ENCODE results near the gene USP5.

The USP5 gene

GRCh38 chr12:6846316-6846869 lies 5.6 kb upstream of the USP5 start:
- no peaks in the 10 kb centered on the region for H3K27me3 ChIP-seq (ENCODE audit: control insufficient read depth, insufficient read depth, low read length)
- H3K4me3 ChIP-seq (ENCODE audit: low read depth, low read length): no peak overlapping the region
- peaks cover 77% of the 10 kb centered on the region for H3K36me3 ChIP-seq (ENCODE audit: control insufficient read depth, insufficient read depth, low read length)
- H3K9me3 ChIP-seq (ENCODE audit: control insufficient read depth, insufficient read depth, low read length): no peaks in the 10 kb centered on the region
- H3K27ac ChIP-seq (ENCODE audit: low read depth, low read length): no peak overlapping the region
- no peaks in the 10 kb centered on the region for H3K4me1 ChIP-seq (ENCODE audit: control insufficient read depth, insufficient read depth, low read length)
- no peak overlapping the region for H3K9ac ChIP-seq (ENCODE audit: low read depth, low read length)

- Histone ChIP-seq H3K4me3 (ENCODE audit: low read depth, low read length) (no peak overlapping the region), H3K4me1 (ENCODE audit: control insufficient read depth, insufficient read depth, low read length) (no peaks in the 10 kb centered on the region), H3K36me3 (ENCODE audit: control insufficient read depth, insufficient read depth, low read length) (peaks cover 65% of the 10 kb centered on the region), H3K9ac (ENCODE audit: low read depth, low read length) (no peak overlapping the region), H3K27me3 (ENCODE audit: control insufficient read depth, insufficient read depth, low read length) (no peaks in the 10 kb centered on the region), H3K9me3 (ENCODE audit: control insufficient read depth, insufficient read depth, low read length) (no peaks in the 10 kb centered on the region), H3K27ac (ENCODE audit: low read depth, low read length) (no peak overlapping the region)
Measured at GRCh38 chr12:6847676-6848075, 4.3 kb upstream of the USP5 start.

GRCh38 chr12:6849427-6849826 lies 2.5 kb upstream of the USP5 start:
- Histone ChIP-seq H3K27me3 (ENCODE audit: control insufficient read depth, insufficient read depth, low read length) (no peaks in the 10 kb centered on the region), H3K4me3 (ENCODE audit: low read depth, low read length) (no peak overlapping the region), H3K9me3 (ENCODE audit: control insufficient read depth, insufficient read depth, low read length) (no peaks in the 10 kb centered on the region), H3K36me3 (ENCODE audit: control insufficient read depth, insufficient read depth, low read length) (peaks cover 52% of the 10 kb centered on the region), H3K9ac (ENCODE audit: low read depth, low read length) (no peak overlapping the region), H3K27ac (ENCODE audit: low read depth, low read length) (no peak overlapping the region), H3K4me1 (ENCODE audit: control insufficient read depth, insufficient read depth, low read length) (peaks cover 10% of the 10 kb centered on the region)

- Histone ChIP-seq H3K4me1 (ENCODE audit: control insufficient read depth, insufficient read depth, low read length) (peaks cover 10% of the 10 kb centered on the region), H3K27ac (ENCODE audit: low read depth, low read length) (no peak overlapping the region), H3K9me3 (ENCODE audit: control insufficient read depth, insufficient read depth, low read length) (no peaks in the 10 kb centered on the region), H3K9ac (ENCODE audit: low read depth, low read length) (no peak overlapping the region), H3K4me3 (ENCODE audit: low read depth, low read length) (peak overlapping the region; percentile 88), H3K27me3 (ENCODE audit: control insufficient read depth, insufficient read depth, low read length) (no peaks in the 10 kb centered on the region), H3K36me3 (ENCODE audit: control insufficient read depth, insufficient read depth, low read length) (peaks cover 48% of the 10 kb centered on the region)
Measured at GRCh38 chr12:6849976-6850560, 1.9 kb upstream of the USP5 start.

DNA sequence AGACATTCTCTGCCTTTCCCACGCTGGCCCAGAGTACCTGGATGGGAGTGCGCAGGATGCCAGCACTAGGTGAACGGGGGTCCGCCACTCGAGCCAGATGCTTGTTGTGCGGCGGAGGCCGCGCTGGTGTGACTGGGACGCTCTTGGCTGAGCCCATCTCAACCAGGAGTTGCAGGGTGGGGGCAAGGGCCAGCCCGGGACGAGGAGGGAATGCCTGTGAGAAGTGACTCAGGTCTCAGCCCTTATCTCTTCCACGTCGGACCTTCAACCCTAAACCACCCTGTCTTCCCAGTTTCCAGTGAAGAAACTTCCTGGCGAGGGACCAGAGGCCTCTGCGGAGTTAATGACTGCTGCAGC lies 1.2 kb upstream of the USP5 start:
- peak overlapping the region; percentile 56 for H3K9ac ChIP-seq (ENCODE audit: low read depth, low read length)
- H3K4me3 ChIP-seq (ENCODE audit: low read depth, low read length): peak overlapping the region; percentile 88
- peaks cover 47% of the 10 kb centered on the region for H3K36me3 ChIP-seq (ENCODE audit: control insufficient read depth, insufficient read depth, low read length)
- H3K27me3 ChIP-seq (ENCODE audit: control insufficient read depth, insufficient read depth, low read length): no peaks in the 10 kb centered on the region
- peak overlapping the region; percentile 55 for H3K27ac ChIP-seq (ENCODE audit: low read depth, low read length)
- no peaks in the 10 kb centered on the region for H3K9me3 ChIP-seq (ENCODE audit: control insufficient read depth, insufficient read depth, low read length)
- H3K4me1 ChIP-seq (ENCODE audit: control insufficient read depth, insufficient read depth, low read length): peaks cover 10% of the 10 kb centered on the region

- Histone ChIP-seq H3K36me3 (ENCODE audit: control insufficient read depth, insufficient read depth, low read length) (peaks cover 47% of the 10 kb centered on the region), H3K4me3 (ENCODE audit: low read depth, low read length) (peak within 1 kb of the TSS; percentile 88), H3K27ac (ENCODE audit: low read depth, low read length) (peak within 1 kb of the TSS; percentile 85)
Measured at GRCh38 chr12:6851153-6851920, 613 bp upstream of the USP5 start, which contains the start of gene CDCA3. Gene CDCA3, minus strand, starts transcription at chr12:6851286. Its CDS starts 334 bp downstream, at chr12:6850952.

GRCh38 chr12:6852651-6853354 lies 853 bp downstream of the USP5 start:
- peaks cover 47% of the 10 kb centered on the region for H3K36me3 ChIP-seq (ENCODE audit: control insufficient read depth, insufficient read depth, low read length)
- peak overlapping the region; percentile 88 for H3K4me3 ChIP-seq (ENCODE audit: low read depth, low read length)
- H3K27me3 ChIP-seq (ENCODE audit: control insufficient read depth, insufficient read depth, low read length): no peaks in the 10 kb centered on the region
- peaks cover 10% of the 10 kb centered on the region for H3K4me1 ChIP-seq (ENCODE audit: control insufficient read depth, insufficient read depth, low read length)
- peak overlapping the region; percentile 77 for H3K27ac ChIP-seq (ENCODE audit: low read depth, low read length)
- no peak overlapping the region for H3K9ac ChIP-seq (ENCODE audit: low read depth, low read length)
- H3K9me3 ChIP-seq (ENCODE audit: control insufficient read depth, insufficient read depth, low read length): no peaks in the 10 kb centered on the region

More at GRCh38 chr12:6851153-6851920, 613 bp upstream of the USP5 start, which contains the start of gene CDCA3:
- no peaks in the 10 kb centered on the region for H3K9me3 ChIP-seq (ENCODE audit: control insufficient read depth, insufficient read depth, low read length)
- peak within 1 kb of the TSS; percentile 62 for H3K9ac ChIP-seq (ENCODE audit: low read depth, low read length)
- peaks cover 10% of the 10 kb centered on the region for H3K4me1 ChIP-seq (ENCODE audit: control insufficient read depth, insufficient read depth, low read length)
- no peaks in the 10 kb centered on the region for H3K27me3 ChIP-seq (ENCODE audit: control insufficient read depth, insufficient read depth, low read length)

DNA sequence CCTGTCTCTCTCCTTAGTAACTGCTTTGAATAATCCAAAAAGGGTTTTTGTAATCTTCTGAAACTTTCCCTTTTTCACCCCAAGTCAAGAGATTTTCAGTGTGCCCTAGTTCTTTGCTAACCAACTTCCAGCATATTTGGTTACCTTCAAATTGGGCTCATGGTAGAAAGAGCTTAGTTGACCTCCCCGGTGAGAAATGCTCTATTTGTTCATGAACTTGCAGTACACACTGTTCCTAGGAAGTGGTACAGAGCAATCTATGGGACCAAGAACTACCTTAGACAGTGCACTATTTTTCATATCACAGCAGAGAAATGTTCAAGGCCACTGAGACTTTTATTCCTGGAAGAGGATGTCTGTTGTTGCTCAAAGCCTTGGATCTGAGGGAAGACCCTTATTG lies 1.7 kb downstream of the USP5 start:
- H3K27ac ChIP-seq (ENCODE audit: low read depth, low read length): peak overlapping the region; percentile 77
- H3K4me3 ChIP-seq (ENCODE audit: low read depth, low read length): no peak overlapping the region; the same call in 1 of the 2 replicates
- no peaks in the 10 kb centered on the region for H3K9me3 ChIP-seq (ENCODE audit: control insufficient read depth, insufficient read depth, low read length)
- H3K27me3 ChIP-seq (ENCODE audit: control insufficient read depth, insufficient read depth, low read length): no peaks in the 10 kb centered on the region
- no peak overlapping the region for H3K9ac ChIP-seq (ENCODE audit: low read depth, low read length)
- H3K4me1 ChIP-seq (ENCODE audit: control insufficient read depth, insufficient read depth, low read length): peaks cover 10% of the 10 kb centered on the region
- peaks cover 49% of the 10 kb centered on the region for H3K36me3 ChIP-seq (ENCODE audit: control insufficient read depth, insufficient read depth, low read length)

DNA sequence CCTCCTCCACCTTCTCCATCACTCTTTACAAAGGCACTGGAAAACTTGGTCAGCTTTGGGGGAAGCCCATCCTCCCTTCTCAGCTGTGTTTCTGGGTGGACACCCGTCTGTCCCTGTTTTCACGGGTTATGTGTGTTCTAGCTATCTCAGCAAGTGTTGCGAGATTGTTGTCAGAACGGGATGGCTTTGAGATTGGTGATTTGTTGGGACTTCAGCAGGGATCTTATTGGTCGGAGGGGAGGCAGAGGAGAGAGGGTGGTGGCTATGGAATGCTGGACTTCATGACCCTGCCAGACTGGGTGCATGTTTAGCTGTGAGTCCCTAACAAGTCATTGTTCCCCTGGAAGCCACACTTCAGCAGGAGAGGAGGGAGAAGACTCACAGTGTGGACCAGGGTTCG lies 2.1 kb downstream of the USP5 start:
- no peaks in the 10 kb centered on the region for H3K9me3 ChIP-seq (ENCODE audit: control insufficient read depth, insufficient read depth, low read length)
- H3K36me3 ChIP-seq (ENCODE audit: control insufficient read depth, insufficient read depth, low read length): peaks cover 49% of the 10 kb centered on the region
- peaks cover 10% of the 10 kb centered on the region for H3K4me1 ChIP-seq (ENCODE audit: control insufficient read depth, insufficient read depth, low read length)
- no peaks in the 10 kb centered on the region for H3K27me3 ChIP-seq (ENCODE audit: control insufficient read depth, insufficient read depth, low read length)
- no peak overlapping the region for H3K9ac ChIP-seq (ENCODE audit: low read depth, low read length)
- H3K27ac ChIP-seq (ENCODE audit: low read depth, low read length): no peak overlapping the region
- H3K4me3 ChIP-seq (ENCODE audit: low read depth, low read length): no peak overlapping the region

DNA sequence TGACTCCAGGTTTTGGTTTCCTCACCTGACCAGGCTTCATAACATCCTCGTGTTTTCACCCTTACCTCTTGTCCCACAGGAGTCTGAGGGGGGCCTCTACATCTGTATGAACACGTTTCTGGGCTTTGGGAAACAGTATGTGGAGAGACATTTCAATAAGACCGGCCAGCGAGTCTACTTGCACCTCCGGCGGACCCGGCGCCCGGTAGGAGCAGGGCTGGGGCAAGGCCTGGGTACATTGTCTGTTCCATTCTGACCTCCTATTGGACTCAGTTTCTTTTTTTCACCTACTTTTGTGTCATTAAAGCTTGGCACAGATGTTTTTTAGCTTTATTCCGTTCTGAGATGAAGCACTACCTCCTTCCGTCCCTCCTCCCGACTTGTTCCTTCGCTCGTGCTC lies 3.4 kb downstream of the USP5 start:
- no peak overlapping the region for H3K4me3 ChIP-seq (ENCODE audit: low read depth, low read length)
- peaks cover 52% of the 10 kb centered on the region for H3K36me3 ChIP-seq (ENCODE audit: control insufficient read depth, insufficient read depth, low read length)
- no peaks in the 10 kb centered on the region for H3K9me3 ChIP-seq (ENCODE audit: control insufficient read depth, insufficient read depth, low read length)
- no peak overlapping the region for H3K27ac ChIP-seq (ENCODE audit: low read depth, low read length)
- H3K4me1 ChIP-seq (ENCODE audit: control insufficient read depth, insufficient read depth, low read length): peaks cover 10% of the 10 kb centered on the region
- no peak overlapping the region for H3K9ac ChIP-seq (ENCODE audit: low read depth, low read length)
- H3K27me3 ChIP-seq (ENCODE audit: control insufficient read depth, insufficient read depth, low read length): no peaks in the 10 kb centered on the region

Data from HUES48 (cell line).